Measurements from ENCODE around the gene FBXL3.

- TF ChIP-seq CTCF (IDR thresholded peaks at IDR 0.05) (no peak), POLR2A (IDR thresholded peaks at IDR 0.05) (no peak)
Observed at GRCh38 chr13:77014906-77015685, 11.9 kb downstream of the FBXL3 start.

Data from thyroid gland (tissue), 4 donors.